CD4-positive, alpha-beta T cell treated with Interleukin-6 at 100 ng/mL for 8 hours (primary cell): ENCODE data around the gene PLCB3.

Experiments
- DNase-seq: peaks from one replicate; pipeline ENCODE4 v3.0.0-alpha.2; 2020; ENCODE audit warnings: mixed read lengths, low spot score

Gene PLCB3

GRCh38 chr11:64222651-64223000 is 28.7 kb upstream of the PLCB3 start:
- DNase-seq: no peak

- DNase-seq: no peak
Observed at GRCh38 chr11:64223001-64223651, 28.2 kb upstream of the PLCB3 start.

- DNase-seq: no peak
Observed at GRCh38 chr11:64224151-64224890, 27.0 kb upstream of the PLCB3 start.

GRCh38 chr11:64224891-64225607 is 26.3 kb upstream of the PLCB3 start:
- no peak for DNase-seq

- peak; percentile 89 for DNase-seq
Observed at GRCh38 chr11:64225608-64226506, 25.5 kb upstream of the PLCB3 start, which contains the start of the genes NUDT22 and TRPT1. NUDT22 (plus strand) TSS chr11:64226274; CDS start chr11:64226653, 379 bp downstream. TRPT1 (minus strand) TSS chr11:64226186; CDS start chr11:64225860, 326 bp downstream.

GRCh38 chr11:64226507-64227051 is 24.8 kb upstream of the PLCB3 start:
- DNase-seq: peak; percentile 62

GRCh38 chr11:64227405-64227956 is 23.8 kb upstream of the PLCB3 start:
- DNase-seq: no peak

- no peak for DNase-seq
Observed at GRCh38 chr11:64229090-64229743, 22.1 kb upstream of the PLCB3 start.

GRCh38 chr11:64229744-64230170 is 21.6 kb upstream of the PLCB3 start:
- DNase-seq: no peak

GRCh38 chr11:64230171-64230984 is 21.0 kb upstream of the PLCB3 start, which contains the start of gene DNAJC4:
DNAJC4 (plus strand) TSS chr11:64230548; CDS start chr11:64230855, 307 bp downstream.
- peak; percentile 89 for DNase-seq

GRCh38 chr11:64230985-64231365 is 20.4 kb upstream of the PLCB3 start:
- no peak for DNase-seq

- no peak for DNase-seq
Observed at GRCh38 chr11:64231546-64231945, 19.8 kb upstream of the PLCB3 start.

- no peak for DNase-seq
Observed at GRCh38 chr11:64232182-64232966, 19.0 kb upstream of the PLCB3 start.

- no peak for DNase-seq
Observed at GRCh38 chr11:64232967-64233315, 18.4 kb upstream of the PLCB3 start.

GRCh38 chr11:64233913-64234586 is 17.3 kb upstream of the PLCB3 start, which contains the start of gene VEGFB:
VEGFB (plus strand) TSS chr11:64234584; CDS start chr11:64234834, 250 bp downstream.
- DNase-seq: peak; percentile 72

GRCh38 chr11:64234647-64235379 is 16.5 kb upstream of the PLCB3 start:
- peak; percentile 39 for DNase-seq

- DNase-seq: no peak
Observed at GRCh38 chr11:64235437-64236161, 15.7 kb upstream of the PLCB3 start.
